HUES6 (cell line): ENCODE measurements around the gene FHOD3.

ENCODE experiments used
- H3K27ac ChIP-seq: 2 replicates; pipeline ENCODE4 v1.7.0; 2013; ENCODE audit warnings: low read depth, mild to moderate bottlenecking, low read length, inconsistent platforms
- H3K27me3 ChIP-seq: 2 replicates; pipeline ENCODE4 v1.6.1; 2013; ENCODE audit warnings: low read length; ENCODE audit not compliant: control insufficient read depth, insufficient read depth
- H3K36me3 ChIP-seq: 2 replicates; pipeline ENCODE4 v1.6.1; 2013; ENCODE audit warnings: low read length; ENCODE audit not compliant: control insufficient read depth, insufficient read depth
- H3K4me1 ChIP-seq: 2 replicates; pipeline ENCODE4 v1.6.1; 2013; ENCODE audit warnings: low read length; ENCODE audit not compliant: control insufficient read depth, insufficient read depth
- H3K4me3 ChIP-seq: 2 replicates; pipeline ENCODE4 v1.5.1; 2013; ENCODE audit warnings: low read depth, low read length
- H3K9ac ChIP-seq: one replicate; pipeline ENCODE4 v1.6.1; 2013; ENCODE audit warnings: mild to moderate bottlenecking, low read length
- H3K9me3 ChIP-seq: 2 replicates; pipeline ENCODE4 v1.6.1; 2013; ENCODE audit warnings: low read depth, low read length; ENCODE audit not compliant: control insufficient read depth, insufficient read depth

The FHOD3 gene

GRCh38 chr18:36503477-36503876 lies 206.0 kb downstream of the FHOD3 start:
- H3K4me1 ChIP-seq: no peaks in the 10 kb centered on the region
- no peaks in the 10 kb centered on the region for H3K27me3 ChIP-seq
- no peaks in the 10 kb centered on the region for H3K36me3 ChIP-seq
- no peak overlapping the region for H3K4me3 ChIP-seq
- no peak overlapping the region for H3K9ac ChIP-seq
- H3K27ac ChIP-seq: no peak overlapping the region
- H3K9me3 ChIP-seq: no peaks in the 10 kb centered on the region

DNA sequence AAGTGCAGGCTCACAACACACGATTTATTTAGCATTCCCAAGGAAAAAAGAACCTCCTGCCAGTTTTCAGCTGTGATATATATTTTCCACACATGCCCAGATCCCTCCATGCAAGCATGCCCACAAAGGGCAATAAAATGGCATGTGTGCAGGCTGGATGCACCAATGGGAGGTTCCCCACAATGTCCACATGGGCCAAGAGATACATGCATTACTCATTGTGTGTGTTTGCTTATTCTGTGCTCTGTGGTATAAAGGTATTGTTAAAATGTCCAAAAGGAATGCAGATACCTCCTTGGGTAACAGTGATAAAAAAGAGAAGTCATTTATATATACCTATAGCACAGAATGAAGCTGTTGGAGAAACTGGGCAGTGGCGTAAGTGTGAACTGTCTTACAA lies 207.4 kb downstream of the FHOD3 start:
- no peaks in the 10 kb centered on the region for H3K27me3 ChIP-seq
- H3K27ac ChIP-seq: no peak overlapping the region
- no peak overlapping the region for H3K9ac ChIP-seq
- no peaks in the 10 kb centered on the region for H3K9me3 ChIP-seq
- H3K4me1 ChIP-seq: no peaks in the 10 kb centered on the region
- H3K36me3 ChIP-seq: no peaks in the 10 kb centered on the region
- no peak overlapping the region for H3K4me3 ChIP-seq

DNA sequence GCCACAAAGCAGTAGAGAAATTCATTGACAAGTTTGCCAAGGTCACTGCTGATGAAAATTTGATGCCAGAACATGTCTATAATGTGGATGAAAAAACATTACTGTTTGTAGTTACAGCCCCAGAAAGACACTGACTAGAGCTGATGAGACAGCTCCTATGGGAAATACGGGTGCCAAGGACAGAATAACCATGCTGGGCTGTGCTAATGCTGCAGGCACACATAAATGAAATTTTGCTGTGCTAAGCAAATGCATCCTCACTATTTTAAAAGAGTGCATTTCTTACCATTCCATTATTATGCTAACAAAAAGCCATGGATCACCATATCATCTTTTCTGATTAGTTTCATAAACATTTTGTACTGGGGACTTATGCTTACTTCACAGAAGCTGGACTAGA lies 208.2 kb downstream of the FHOD3 start:
- H3K4me3 ChIP-seq: no peak overlapping the region
- H3K27me3 ChIP-seq: no peaks in the 10 kb centered on the region
- no peak overlapping the region for H3K27ac ChIP-seq
- H3K9ac ChIP-seq: no peak overlapping the region
- no peaks in the 10 kb centered on the region for H3K9me3 ChIP-seq
- H3K4me1 ChIP-seq: no peaks in the 10 kb centered on the region
- no peaks in the 10 kb centered on the region for H3K36me3 ChIP-seq

DNA sequence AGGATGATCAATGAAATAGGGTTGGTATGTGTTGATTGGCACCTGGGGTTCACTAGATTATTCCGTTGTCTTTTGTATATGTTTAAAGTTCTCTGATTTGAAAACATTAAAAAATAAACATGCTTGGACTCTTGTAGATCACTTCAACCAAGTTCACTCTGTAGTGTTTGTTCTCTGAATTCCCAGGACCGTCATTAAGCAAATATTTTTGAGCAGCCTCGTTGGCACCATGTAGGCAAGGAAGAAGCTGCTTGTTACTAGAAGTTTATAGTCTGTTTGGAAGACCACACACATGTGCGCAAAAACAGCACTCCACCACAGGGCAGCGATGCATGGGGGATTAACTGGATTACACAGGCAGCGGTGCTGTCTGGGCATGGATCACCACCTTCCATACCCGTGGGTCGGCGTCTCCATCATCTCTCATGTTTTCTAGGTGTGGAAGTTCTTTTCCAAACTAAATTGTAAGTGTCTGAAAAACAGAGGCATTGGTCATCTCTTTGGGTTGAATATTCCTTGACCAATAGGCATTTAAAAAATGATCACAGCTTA lies 212.2 kb downstream of the FHOD3 start:
- H3K4me1 ChIP-seq: no peaks in the 10 kb centered on the region

DNA sequence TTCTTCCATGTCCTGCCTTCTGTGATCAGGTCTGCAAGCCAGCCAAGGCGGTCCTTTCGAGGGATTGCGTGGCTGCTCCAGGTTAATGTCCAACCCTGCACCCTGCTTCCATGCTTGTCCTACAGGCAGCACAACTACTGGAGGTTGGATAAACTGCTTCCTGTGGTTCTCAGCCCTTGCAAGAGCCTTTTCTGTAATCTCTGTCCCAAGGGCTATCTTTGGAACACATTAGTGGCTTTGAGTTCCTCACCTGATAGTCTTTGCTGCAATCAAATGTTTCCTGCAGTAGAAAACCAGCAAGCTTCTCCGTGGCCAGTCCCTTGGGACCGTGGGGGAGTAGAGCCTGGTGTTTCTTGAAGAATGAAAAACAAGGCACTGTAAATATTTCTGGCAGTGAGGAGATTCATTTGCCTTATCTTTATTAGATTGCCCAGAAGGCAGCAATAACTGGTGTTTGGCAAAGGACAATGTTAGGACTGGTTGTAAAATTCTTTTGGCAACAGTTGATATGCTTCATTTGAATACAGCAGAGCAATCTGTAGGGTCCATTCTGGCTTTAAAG lies 214.4 kb downstream of the FHOD3 start:
- Histone ChIP-seq H3K9ac (no peak overlapping the region), H3K36me3 (no peaks in the 10 kb centered on the region), H3K27me3 (no peaks in the 10 kb centered on the region), H3K9me3 (no peaks in the 10 kb centered on the region), H3K4me3 (no peak overlapping the region), H3K4me1 (no peaks in the 10 kb centered on the region; the same call in 1 of the 2 replicates), H3K27ac (no peak overlapping the region)

More for the DNA sequence above, 212.2 kb downstream of the FHOD3 start:
- no peaks in the 10 kb centered on the region for H3K36me3 ChIP-seq
- H3K27me3 ChIP-seq: no peaks in the 10 kb centered on the region
- no peak overlapping the region for H3K9ac ChIP-seq
- no peak overlapping the region for H3K27ac ChIP-seq
- no peaks in the 10 kb centered on the region for H3K9me3 ChIP-seq
- no peak overlapping the region for H3K4me3 ChIP-seq

GRCh38 chr18:36513556-36513955 lies 216.0 kb downstream of the FHOD3 start:
- H3K4me1 ChIP-seq: no peaks in the 10 kb centered on the region; the same call in 1 of the 2 replicates
- no peak overlapping the region for H3K9ac ChIP-seq
- H3K9me3 ChIP-seq: no peaks in the 10 kb centered on the region
- no peak overlapping the region for H3K27ac ChIP-seq
- H3K36me3 ChIP-seq: no peaks in the 10 kb centered on the region
- H3K4me3 ChIP-seq: no peak overlapping the region
- no peaks in the 10 kb centered on the region for H3K27me3 ChIP-seq

DNA sequence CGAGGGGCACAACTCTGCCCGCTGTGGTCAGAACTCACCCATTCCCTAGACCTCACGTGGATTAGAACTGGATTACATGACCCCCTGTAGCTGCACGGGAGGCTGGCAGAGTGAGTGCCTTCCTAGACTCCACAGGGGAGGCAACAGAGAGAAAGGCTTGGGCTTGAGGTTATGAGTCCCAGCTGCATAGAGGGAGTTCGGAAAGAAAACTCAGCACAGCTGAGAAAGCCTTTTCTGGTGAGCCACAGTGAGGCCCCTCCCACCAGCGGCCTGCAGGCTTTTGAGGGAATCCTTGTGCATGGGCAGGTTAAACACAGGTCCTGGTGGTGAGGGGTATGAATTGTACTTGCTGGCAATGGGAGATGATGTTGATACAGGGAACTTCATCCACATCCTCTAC lies 217.3 kb downstream of the FHOD3 start:
- H3K9me3 ChIP-seq: no peaks in the 10 kb centered on the region
- no peak overlapping the region for H3K27ac ChIP-seq
- H3K27me3 ChIP-seq: no peaks in the 10 kb centered on the region
- no peak overlapping the region for H3K9ac ChIP-seq
- H3K4me3 ChIP-seq: no peak overlapping the region
- H3K4me1 ChIP-seq: no peaks in the 10 kb centered on the region; the same call in 1 of the 2 replicates
- H3K36me3 ChIP-seq: no peaks in the 10 kb centered on the region

DNA sequence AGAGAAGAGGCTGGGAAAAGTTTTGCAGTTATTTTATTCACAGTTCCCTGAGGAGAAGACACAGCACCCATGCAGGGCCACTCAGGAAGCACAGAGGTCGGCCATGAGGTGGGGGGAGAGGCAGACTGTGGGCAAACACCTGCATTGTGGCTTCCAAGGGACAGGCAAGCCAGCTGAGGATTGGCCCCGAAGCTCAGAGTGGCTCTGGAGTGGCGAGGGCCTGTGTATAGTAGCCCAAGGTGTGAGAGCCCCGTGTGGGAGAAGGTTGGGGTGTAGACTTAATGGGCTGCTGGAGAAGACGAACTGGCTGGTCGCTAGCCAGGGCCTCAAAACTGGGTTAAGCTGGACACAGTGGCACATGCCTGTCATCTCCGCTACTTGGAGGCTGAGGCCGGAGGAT lies 218.7 kb downstream of the FHOD3 start:
- Histone ChIP-seq H3K4me1 (no peaks in the 10 kb centered on the region; the same call in 1 of the 2 replicates), H3K36me3 (no peaks in the 10 kb centered on the region), H3K4me3 (no peak overlapping the region), H3K27ac (no peak overlapping the region), H3K9me3 (no peaks in the 10 kb centered on the region), H3K27me3 (no peaks in the 10 kb centered on the region), H3K9ac (no peak overlapping the region)

DNA sequence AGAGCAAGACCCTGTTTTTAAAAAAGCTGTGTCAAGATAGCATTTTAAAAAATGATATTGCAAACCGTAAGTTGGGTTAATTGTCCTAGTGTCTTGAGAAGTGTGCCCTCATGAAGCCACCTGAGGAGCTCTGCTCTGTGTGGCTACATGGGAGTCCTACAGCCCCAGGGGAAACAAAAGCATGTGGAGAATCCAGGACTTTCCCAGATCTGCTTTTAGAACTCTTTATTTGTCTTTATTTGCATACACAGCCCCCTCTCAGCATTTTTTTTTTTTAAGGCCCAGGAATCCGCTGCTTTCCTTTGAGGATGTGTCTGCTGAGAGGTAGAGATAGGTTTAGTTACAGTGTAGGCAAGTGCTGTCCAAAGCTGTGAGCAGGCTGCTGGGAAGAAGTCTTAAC lies 219.2 kb downstream of the FHOD3 start:
- Histone ChIP-seq H3K9ac (no peak overlapping the region), H3K4me3 (no peak overlapping the region), H3K4me1 (no peaks in the 10 kb centered on the region; the same call in 1 of the 2 replicates), H3K9me3 (no peaks in the 10 kb centered on the region), H3K36me3 (no peaks in the 10 kb centered on the region), H3K27ac (no peak overlapping the region), H3K27me3 (no peaks in the 10 kb centered on the region)

- Histone ChIP-seq H3K36me3 (no peaks in the 10 kb centered on the region), H3K9me3 (no peaks in the 10 kb centered on the region), H3K4me1 (peaks cover 6% of the 10 kb centered on the region; the same call in 1 of the 2 replicates), H3K4me3 (no peak overlapping the region), H3K9ac (no peak overlapping the region), H3K27me3 (no peaks in the 10 kb centered on the region), H3K27ac (no peak overlapping the region)
Measured at GRCh38 chr18:36518839-36519238, 221.3 kb downstream of the FHOD3 start.

GRCh38 chr18:36519358-36519757 lies 221.8 kb downstream of the FHOD3 start:
- Histone ChIP-seq H3K9ac (no peak overlapping the region), H3K27me3 (no peaks in the 10 kb centered on the region), H3K27ac (no peak overlapping the region), H3K4me1 (peaks cover 6% of the 10 kb centered on the region; the same call in 1 of the 2 replicates), H3K36me3 (no peaks in the 10 kb centered on the region), H3K9me3 (no peaks in the 10 kb centered on the region), H3K4me3 (no peak overlapping the region)
